HEK293 (cell line): Measurements from ENCODE around the gene CTBP1.

Experiments
- ATF2 ChIP-seq: fragments of 450-650 bp; formaldehyde crosslinking; IDR thresholded peaks from 2 replicates; pipeline ENCODE4 v1.5.1; 2016; ENCODE audit warnings: missing biosample characterization, missing genetic modification characterization, low read depth
- CTCF ChIP-seq: fragments of 450-650 bp; formaldehyde crosslinking; IDR thresholded peaks from 2 replicates; pipeline ENCODE4 v1.5.1; 2016; ENCODE audit warnings: missing biosample characterization, missing genetic modification characterization
- RBAK ChIP-seq: fragments of 450-650 bp; formaldehyde crosslinking; IDR thresholded peaks from 2 replicates; pipeline ENCODE4 v1.5.1; 2016; ENCODE audit warnings: missing biosample characterization, missing genetic modification characterization
- ZBTB7A ChIP-seq: fragments of 450-650 bp; formaldehyde crosslinking; IDR thresholded peaks from 2 replicates; pipeline ENCODE4 v1.5.1; 2016; ENCODE audit warnings: low read depth, missing biosample characterization, missing genetic modification characterization
- ZNF114 ChIP-seq: fragments of 450-650 bp; formaldehyde crosslinking; IDR thresholded peaks from 2 replicates; pipeline ENCODE4 v1.5.0; 2017; ENCODE audit warnings: missing biosample characterization, missing genetic modification characterization
- ZNF24 ChIP-seq: fragments of 450-650 bp; formaldehyde crosslinking; IDR thresholded peaks from 2 replicates; pipeline ENCODE4 v1.5.1; 2016; ENCODE audit warnings: missing biosample characterization, missing genetic modification characterization
- ZNF350 ChIP-seq: fragments of 450-650 bp; formaldehyde crosslinking; IDR thresholded peaks from 2 replicates; pipeline ENCODE4 v1.5.0; 2017; ENCODE audit warnings: missing biosample characterization, mild to moderate bottlenecking, missing genetic modification characterization

- TF ChIP-seq ATF2 (tag by site-specific recombination) (no peak), RBAK (no peak), ZNF24 (tag by site-specific recombination) (no peak), ZBTB7A (no peak), CTCF (tag by site-specific recombination) (no peak), ZNF114 (no peak), ZNF350 (tag by site-specific recombination) (no peak)
These were observed 5.4 kb downstream of the CTBP1 start for GRCh38 chr4:1243451-1244080.
